Measurements from ENCODE around the gene FXYD3. TPM values are rescaled to one million over a fixed set of nuclear protein-coding genes. Genes with fewer than 3 reads are reported as not detected.

FXYD3 gene
- total RNA-seq (2022; extraction: Qiagen RNA extraction; ENCODE audit: low read depth), result 0.39 to 0.46 TPM (median 0.42 TPM) in 3 of 5 replicates, not detected in the others

DNA sequence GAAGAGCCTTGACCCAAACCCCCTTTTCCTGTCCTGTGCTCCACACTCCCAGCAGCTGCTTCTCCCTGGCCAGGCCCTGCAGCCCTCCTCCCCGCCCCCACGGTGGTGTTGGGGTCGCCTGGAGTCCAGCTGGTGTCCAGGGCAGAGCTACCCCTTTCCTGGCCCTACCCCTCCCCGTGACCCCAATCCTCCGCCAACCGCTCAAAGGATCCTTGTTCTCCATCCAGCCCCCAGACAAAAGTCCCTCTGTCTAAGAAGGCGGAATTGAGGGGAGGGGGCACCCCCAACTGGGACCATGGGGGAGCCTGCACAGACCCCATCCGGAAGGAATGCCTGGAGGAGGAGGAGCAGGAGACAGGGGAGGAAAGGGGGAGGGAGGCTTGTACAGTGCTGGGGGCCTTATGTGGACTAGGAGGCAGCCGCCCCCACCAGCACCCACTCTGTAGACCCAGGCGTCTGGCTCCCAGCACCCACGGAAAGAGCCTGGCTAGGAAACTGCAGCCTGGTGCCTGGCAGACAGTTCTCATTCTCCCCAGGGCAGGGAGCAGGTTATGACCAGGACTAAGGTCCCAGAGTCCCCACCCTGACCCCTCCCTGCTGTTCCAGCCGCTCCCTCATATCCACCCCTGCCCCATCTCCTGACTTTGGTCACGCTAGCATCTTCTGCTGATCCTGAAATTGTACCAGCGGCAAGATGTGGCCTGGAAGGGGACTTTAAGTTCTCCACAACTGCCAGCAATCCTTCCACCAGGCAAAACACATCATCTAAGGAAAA, at the start of gene FXYD3:
TSS of gene FXYD3 (plus strand) at position 647 of the 775 bp plus-strand sequence. CDS start 3,554 bp downstream, outside the sequence.

GRCh38 chr19:35134601-35135242, 19.1 kb downstream of the FXYD3 start, which contains the start of gene LGI4:
Gene LGI4, minus strand, starts transcription at chr19:35135059. Its CDS starts 379 bp downstream, at chr19:35134680.

GRCh38 chr19:35138305-35138892, 22.8 kb downstream of the FXYD3 start, which contains the start of gene FXYD1:
Gene FXYD1, plus strand, starts transcription at chr19:35138824. Its CDS starts 1,256 bp downstream, at chr19:35140080.

GRCh38 chr19:35143231-35143715, 27.6 kb downstream of the FXYD3 start, which contains the start of gene FXYD7:
Gene FXYD7, plus strand, starts transcription at chr19:35143255. Its CDS starts 79 bp downstream, at chr19:35143334.

GRCh38 chr19:35154525-35155406, 39.1 kb downstream of the FXYD3 start, which contains the start of gene FXYD5:
Gene FXYD5, plus strand, starts transcription at chr19:35154735. Its CDS starts 816 bp downstream, at chr19:35155551.

Other genes with a start within 250 kb of the FXYD3 start
- 5.0 to 7.2 TPM (median 5.4 TPM) in 5 replicates for gene ZNF30, start 188.9 kb upstream of the FXYD3 start, total RNA-seq (2022; extraction: Qiagen RNA extraction; ENCODE audit: low read depth)
- 1.3 to 2.2 TPM (median 2.1 TPM) in 5 replicates for gene ZNF792, start 151.6 kb upstream of the FXYD3 start, total RNA-seq (2022; extraction: Qiagen RNA extraction; ENCODE audit: low read depth)
- gene GRAMD1A, start 115.5 kb upstream of the FXYD3 start, total RNA-seq (2022; extraction: Qiagen RNA extraction; ENCODE audit: low read depth), result 127 to 167 TPM (median 165 TPM) in 5 replicates
- gene SCN1B, start 85.4 kb upstream of the FXYD3 start, total RNA-seq (2022; extraction: Qiagen RNA extraction; ENCODE audit: low read depth), result 15.3 to 20.9 TPM (median 20.5 TPM) in 5 replicates
- gene HPN, start 74.1 kb upstream of the FXYD3 start, total RNA-seq (2022; extraction: Qiagen RNA extraction; ENCODE audit: low read depth), result 0.15 to 0.23 TPM in 2 of 5 replicates, not detected in the others
- gene LGI4, start 19.2 kb downstream of the FXYD3 start, total RNA-seq (2022; extraction: Qiagen RNA extraction; ENCODE audit: low read depth), result 0.13 to 0.30 TPM (median 0.21 TPM) in 4 of 5 replicates, not detected in the other
- 0.39 to 0.57 TPM in 2 of 5 replicates, not detected in the others for gene FXYD1, start 23.0 kb downstream of the FXYD3 start, total RNA-seq (2022; extraction: Qiagen RNA extraction; ENCODE audit: low read depth)
- gene FXYD7, start 27.4 kb downstream of the FXYD3 start, total RNA-seq (2022; extraction: Qiagen RNA extraction; ENCODE audit: low read depth), result 0.31 to 0.40 TPM in 2 of 5 replicates, not detected in the others
- gene FXYD5, start 38.9 kb downstream of the FXYD3 start, total RNA-seq (2022; extraction: Qiagen RNA extraction; ENCODE audit: low read depth), result 193 to 218 TPM (median 210 TPM) in 5 replicates
- not detected in 5 replicates for gene FAM187B, start 112.9 kb downstream of the FXYD3 start, total RNA-seq (2022; extraction: Qiagen RNA extraction; ENCODE audit: low read depth)
- gene LSR, start 133.2 kb downstream of the FXYD3 start, total RNA-seq (2022; extraction: Qiagen RNA extraction; ENCODE audit: low read depth), result 8.0 to 13.1 TPM (median 9.4 TPM) in 5 replicates
- 113 to 154 TPM (median 150 TPM) in 5 replicates for gene USF2, start 153.1 kb downstream of the FXYD3 start, total RNA-seq (2022; extraction: Qiagen RNA extraction; ENCODE audit: low read depth)
- 0.22 to 0.31 TPM in 2 of 5 replicates, not detected in the others for gene HAMP, start 166.7 kb downstream of the FXYD3 start, total RNA-seq (2022; extraction: Qiagen RNA extraction; ENCODE audit: low read depth)
- not detected in 5 replicates for gene MAG, start 176.3 kb downstream of the FXYD3 start, total RNA-seq (2022; extraction: Qiagen RNA extraction; ENCODE audit: low read depth)
- gene CD22, start 213.4 kb downstream of the FXYD3 start, total RNA-seq (2022; extraction: Qiagen RNA extraction; ENCODE audit: low read depth), result 0.95 to 1.4 TPM (median 1.0 TPM) in 5 replicates
- not detected in 5 replicates for gene FFAR1, start 232.1 kb downstream of the FXYD3 start, total RNA-seq (2022; extraction: Qiagen RNA extraction; ENCODE audit: low read depth)
- gene FFAR3, start 242.6 kb downstream of the FXYD3 start, total RNA-seq (2022; extraction: Qiagen RNA extraction; ENCODE audit: low read depth), result 0.07 to 0.21 TPM in 2 of 5 replicates, not detected in the others

All from A549 treated with GW870086 at 1 μM for 4 hours (cell line).